Measurements from ENCODE around the gene CHADL. TPM values are rescaled to one million over a fixed set of nuclear protein-coding genes. Genes with fewer than 3 reads are reported as not detected.

Gene CHADL
- total RNA-seq, 5 donors from 2014 or later (not counting 1 experiment from before 2014, with no cell fraction given) = 0.75 to 2.3 (median 1.2) TPM

- no peak for DNase-seq
- CTCF ChIA-PET = no interaction called here
- Mint-ChIP-seq H3K9me3 (no peaks in the 10 kb centered on the region), H3K36me3 (peaks cover 33% of the 10 kb centered on the region), H3K4me1 (no peaks in the 10 kb centered on the region), H3K27ac (no peak overlapping the region), H3K4me3 (no peak overlapping the region), H3K27me3 (no peaks in the 10 kb centered on the region)
- no peak overlapping the region for H3K27ac ChIP-seq (ENCODE audit: low read length)
- no peaks in the 10 kb centered on the region for H3K27me3 ChIP-seq (replicated peaks in 1 of 2; ENCODE audit: control insufficient read depth in 2 of 2, extremely low read depth in 1 of 2, insufficient read depth in 2 of 2, low read length in 1 of 2)
- H3K36me3 ChIP-seq (ENCODE audit: control insufficient read depth in 2 of 2, extremely low read depth in 1 of 2, insufficient read depth in 1 of 2, low read length in 1 of 2) = peaks cover 37 to 86% of the 10 kb centered on the region in 2 donors
- no peaks in the 10 kb centered on the region for H3K4me1 ChIP-seq (ENCODE audit: control insufficient read depth in 1 of 2, extremely low read depth in 1 of 2, insufficient read depth in 2 of 2, low read length in 2 of 2)
- no peak overlapping the region for H3K4me3 ChIP-seq (ENCODE audit: control insufficient read depth in 1 of 2, extremely low read depth in 1 of 2, low read length in 1 of 2)
- no peaks in the 10 kb centered on the region for H3K9me3 ChIP-seq
- WGBS (ENCODE audit: insufficient coverage) = 96% methylated on average over 8 of the region's 12 CpGs
- POLR2A ChIA-PET = interaction anchor here in 1 of 2 donors (0.6 kb wide), 1 partner anchor 535 kb away, joined by 7 read pairs; no protein-coding TSS in a partner anchor
- no peak for ATAC-seq (replicated peaks in 1 of 4)
These were observed 9.4 kb upstream of the CHADL start for GRCh38 chr22:41250127-41250526.

- no peak for DNase-seq
- peaks cover 35 to 85% of the 10 kb centered on the region in 2 donors for H3K36me3 ChIP-seq (ENCODE audit: control insufficient read depth in 2 of 2, extremely low read depth in 1 of 2, insufficient read depth in 1 of 2, low read length in 1 of 2)
- H3K4me1 Mint-ChIP-seq = no peaks in the 10 kb centered on the region
- no peak overlapping the region for H3K27ac Mint-ChIP-seq
- H3K27me3 Mint-ChIP-seq = no peaks in the 10 kb centered on the region
- ChIA-PET CTCF (no interaction called here), POLR2A (no interaction called here)
- no peaks in the 10 kb centered on the region for H3K9me3 Mint-ChIP-seq
- H3K4me3 Mint-ChIP-seq = no peak overlapping the region
- 95% methylated on average over 7 of the region's 14 CpGs for WGBS (ENCODE audit: insufficient coverage)
- no peak overlapping the region for H3K27ac ChIP-seq (ENCODE audit: low read length)
- H3K36me3 Mint-ChIP-seq = peaks cover 31% of the 10 kb centered on the region
- no peak overlapping the region for H3K4me3 ChIP-seq (ENCODE audit: control insufficient read depth in 1 of 2, extremely low read depth in 1 of 2, low read length in 1 of 2)
- H3K4me1 ChIP-seq (ENCODE audit: control insufficient read depth in 1 of 2, extremely low read depth in 1 of 2, insufficient read depth in 2 of 2, low read length in 2 of 2) = no peaks in the 10 kb centered on the region
- H3K9me3 ChIP-seq = no peaks in the 10 kb centered on the region
- H3K27me3 ChIP-seq (replicated peaks in 1 of 2; ENCODE audit: control insufficient read depth in 2 of 2, extremely low read depth in 1 of 2, insufficient read depth in 2 of 2, low read length in 1 of 2) = no peaks in the 10 kb centered on the region
- no peak for ATAC-seq (replicated peaks in 1 of 4)
These were observed 8.7 kb upstream of the CHADL start for GRCh38 chr22:41249442-41249841.

- no peak overlapping the region for H3K4me3 Mint-ChIP-seq
- POLR2A ChIA-PET = no interaction called here
- no peaks in the 10 kb centered on the region for H3K9me3 Mint-ChIP-seq
These were observed 8.0 kb upstream of the CHADL start for GRCh38 chr22:41248758-41249157.

GRCh38 chr22:41248314-41248713 is 7.6 kb upstream of the CHADL start:
- no peaks in the 10 kb centered on the region for H3K27me3 Mint-ChIP-seq
- no peak overlapping the region for H3K27ac Mint-ChIP-seq
- Histone ChIP-seq H3K27ac (ENCODE audit: low read length) (no peak overlapping the region), H3K36me3 (ENCODE audit: control insufficient read depth in 2 of 2, extremely low read depth in 1 of 2, insufficient read depth in 1 of 2, low read length in 1 of 2) (peaks cover 36 to 75% of the 10 kb centered on the region in 2 donors), H3K4me3 (ENCODE audit: control insufficient read depth in 1 of 2, extremely low read depth in 1 of 2, low read length in 1 of 2) (no peak overlapping the region), H3K27me3 (replicated peaks in 1 of 2; ENCODE audit: control insufficient read depth in 2 of 2, extremely low read depth in 1 of 2, insufficient read depth in 2 of 2, low read length in 1 of 2) (no peaks in the 10 kb centered on the region), H3K9me3 (no peaks in the 10 kb centered on the region), H3K4me1 (ENCODE audit: control insufficient read depth in 1 of 2, extremely low read depth in 1 of 2, insufficient read depth in 2 of 2, low read length in 2 of 2) (no peaks in the 10 kb centered on the region)
- no peaks in the 10 kb centered on the region for H3K4me1 Mint-ChIP-seq
- peaks cover 26% of the 10 kb centered on the region for H3K36me3 Mint-ChIP-seq
- ChIA-PET POLR2A (no interaction called here), CTCF (no interaction called here)
- ATAC-seq (replicated peaks in 1 of 4) (no peak), DNase-seq (no peak)
- WGBS (ENCODE audit: insufficient coverage) = 94% methylated on average over 7 of the region's 15 CpGs
- H3K9me3 Mint-ChIP-seq = no peaks in the 10 kb centered on the region
- H3K4me3 Mint-ChIP-seq = no peak overlapping the region

More at GRCh38 chr22:41248758-41249157, 8.0 kb upstream of the CHADL start:
- no peaks in the 10 kb centered on the region for H3K27me3 ChIP-seq (replicated peaks in 1 of 2; ENCODE audit: control insufficient read depth in 2 of 2, extremely low read depth in 1 of 2, insufficient read depth in 2 of 2, low read length in 1 of 2)
- peaks cover 39 to 79% of the 10 kb centered on the region in 2 donors for H3K36me3 ChIP-seq (ENCODE audit: control insufficient read depth in 2 of 2, extremely low read depth in 1 of 2, insufficient read depth in 1 of 2, low read length in 1 of 2)
- H3K27me3 Mint-ChIP-seq = no peaks in the 10 kb centered on the region
- no peak for DNase-seq
- H3K4me3 ChIP-seq (ENCODE audit: control insufficient read depth in 1 of 2, extremely low read depth in 1 of 2, low read length in 1 of 2) = no peak overlapping the region
- H3K27ac ChIP-seq (ENCODE audit: low read length) = no peak overlapping the region
- WGBS (ENCODE audit: insufficient coverage) = 96% methylated on average over 10 of the region's 10 CpGs
- no peaks in the 10 kb centered on the region for H3K4me1 ChIP-seq (ENCODE audit: control insufficient read depth in 1 of 2, extremely low read depth in 1 of 2, insufficient read depth in 2 of 2, low read length in 2 of 2)
- peaks cover 26% of the 10 kb centered on the region for H3K36me3 Mint-ChIP-seq
- no peaks in the 10 kb centered on the region for H3K9me3 ChIP-seq
- H3K27ac Mint-ChIP-seq = no peak overlapping the region
- no peak for ATAC-seq (replicated peaks in 1 of 4)
- H3K4me1 Mint-ChIP-seq = no peaks in the 10 kb centered on the region
- CTCF ChIA-PET = no interaction called here

- POLR2A ChIA-PET = no interaction called here
- H3K9me3 Mint-ChIP-seq = no peaks in the 10 kb centered on the region
- CTCF ChIA-PET = no interaction called here
- peaks cover 36 to 69% of the 10 kb centered on the region in 2 donors for H3K36me3 ChIP-seq (ENCODE audit: control insufficient read depth in 2 of 2, extremely low read depth in 1 of 2, insufficient read depth in 1 of 2, low read length in 1 of 2)
- DNase-seq (no peak), ATAC-seq (replicated peaks in 1 of 4) (no peak)
- H3K27ac ChIP-seq (ENCODE audit: low read length) = no peak overlapping the region
- H3K4me3 Mint-ChIP-seq = no peak overlapping the region
- no peaks in the 10 kb centered on the region for H3K4me1 Mint-ChIP-seq
- peaks cover 23% of the 10 kb centered on the region for H3K36me3 Mint-ChIP-seq
- H3K4me1 ChIP-seq (ENCODE audit: control insufficient read depth in 1 of 2, extremely low read depth in 1 of 2, insufficient read depth in 2 of 2, low read length in 2 of 2) = no peaks in the 10 kb centered on the region
- H3K9me3 ChIP-seq = no peaks in the 10 kb centered on the region
- no peaks in the 10 kb centered on the region for H3K27me3 Mint-ChIP-seq
- WGBS (ENCODE audit: insufficient coverage) = 90% methylated on average over 7 of the region's 7 CpGs
- H3K27me3 ChIP-seq (replicated peaks in 1 of 2; ENCODE audit: control insufficient read depth in 2 of 2, extremely low read depth in 1 of 2, insufficient read depth in 2 of 2, low read length in 1 of 2) = no peaks in the 10 kb centered on the region
- H3K27ac Mint-ChIP-seq = no peak overlapping the region
- no peak overlapping the region for H3K4me3 ChIP-seq (ENCODE audit: control insufficient read depth in 1 of 2, extremely low read depth in 1 of 2, low read length in 1 of 2)
These were observed 7.0 kb upstream of the CHADL start for GRCh38 chr22:41247703-41248102.

GRCh38 chr22:41245917-41246499 is 5.3 kb upstream of the CHADL start:
- H3K9me3 Mint-ChIP-seq = no peaks in the 10 kb centered on the region
- H3K27me3 Mint-ChIP-seq = no peaks in the 10 kb centered on the region
- H3K27me3 ChIP-seq (replicated peaks in 1 of 2; ENCODE audit: control insufficient read depth in 2 of 2, extremely low read depth in 1 of 2, insufficient read depth in 2 of 2, low read length in 1 of 2) = no peaks in the 10 kb centered on the region
- H3K4me1 ChIP-seq (ENCODE audit: control insufficient read depth in 1 of 2, extremely low read depth in 1 of 2, insufficient read depth in 2 of 2, low read length in 2 of 2) = no peaks in the 10 kb centered on the region
- ATAC-seq (replicated peaks in 1 of 4) (peak in 1 of 4 experiments; percentile 8), DNase-seq (no peak)
- H3K27ac Mint-ChIP-seq = no peak overlapping the region
- WGBS (ENCODE audit: insufficient coverage) = 90% methylated on average over 5 of the region's 21 CpGs
- ChIA-PET CTCF (no interaction called here), POLR2A (no interaction called here)
- H3K4me1 Mint-ChIP-seq = no peaks in the 10 kb centered on the region
- peaks cover 33 to 56% of the 10 kb centered on the region in 2 donors for H3K36me3 ChIP-seq (ENCODE audit: control insufficient read depth in 2 of 2, extremely low read depth in 1 of 2, insufficient read depth in 1 of 2, low read length in 1 of 2)
- H3K27ac ChIP-seq (ENCODE audit: low read length) = no peak overlapping the region
- H3K36me3 Mint-ChIP-seq = peaks cover 18% of the 10 kb centered on the region
- no peak overlapping the region for H3K4me3 ChIP-seq (ENCODE audit: control insufficient read depth in 1 of 2, extremely low read depth in 1 of 2, low read length in 1 of 2)
- H3K9me3 ChIP-seq = no peaks in the 10 kb centered on the region
- no peak overlapping the region for H3K4me3 Mint-ChIP-seq

GRCh38 chr22:41243361-41243760 is 2.6 kb upstream of the CHADL start:
- CTCF ChIA-PET = no interaction called here
- Mint-ChIP-seq H3K4me1 (peaks cover 2 to 6% (median 4%) of the 10 kb centered on the region in 3 donors), H3K9me3 (no peaks in the 10 kb centered on the region), H3K36me3 (peaks cover 5% of the 10 kb centered on the region), H3K4me3 (no peak overlapping the region), H3K27ac (no peak overlapping the region), H3K27me3 (no peaks in the 10 kb centered on the region)
- no peaks in the 10 kb centered on the region for H3K9me3 ChIP-seq
- no peaks in the 10 kb centered on the region for H3K27me3 ChIP-seq (replicated peaks in 1 of 2; ENCODE audit: control insufficient read depth in 2 of 2, extremely low read depth in 1 of 2, insufficient read depth in 2 of 2, low read length in 1 of 2)
- DNase-seq (no peak), ATAC-seq (replicated peaks in 1 of 4) (no peak)
- POLR2A ChIA-PET = interaction anchor here in 1 of 2 donors (0.6 kb wide), 1 partner anchor 85 kb away, joined by 5 read pairs; no protein-coding TSS in a partner anchor
- 100% methylated on average over 1 of the region's 6 CpGs for WGBS (ENCODE audit: insufficient coverage)
- H3K27ac ChIP-seq (ENCODE audit: low read length) = no peak overlapping the region
- peaks cover 22 to 29% of the 10 kb centered on the region in 2 donors for H3K36me3 ChIP-seq (ENCODE audit: control insufficient read depth in 2 of 2, extremely low read depth in 1 of 2, insufficient read depth in 1 of 2, low read length in 1 of 2)
- H3K4me1 ChIP-seq (ENCODE audit: control insufficient read depth in 1 of 2, extremely low read depth in 1 of 2, insufficient read depth in 2 of 2, low read length in 2 of 2) = no peaks in the 10 kb centered on the region
- no peak overlapping the region for H3K4me3 ChIP-seq (ENCODE audit: control insufficient read depth in 1 of 2, extremely low read depth in 1 of 2, low read length in 1 of 2)
